ENCODE results near the gene IGF1R.

IGF1R gene

GRCh38 chr15:98927022-98927421 is 278.7 kb downstream of the IGF1R start:
- peaks cover 96% of the 10 kb centered on the region for H3K36me3 ChIP-seq (ENCODE audit: control insufficient read depth, insufficient read depth, low read length)

GRCh38 chr15:98927996-98928395 is 279.7 kb downstream of the IGF1R start:
- no peak overlapping the region for H3K4me3 ChIP-seq (ENCODE audit: low read depth, low read length)
- H3K9ac ChIP-seq (ENCODE audit: low read depth, low read length) = no peak overlapping the region
- H3K27me3 ChIP-seq (ENCODE audit: control insufficient read depth, insufficient read depth, low read length) = no peaks in the 10 kb centered on the region
- no peaks in the 10 kb centered on the region for H3K9me3 ChIP-seq (ENCODE audit: control insufficient read depth, insufficient read depth, low read length)
- H3K4me1 ChIP-seq (ENCODE audit: control insufficient read depth, insufficient read depth, low read length) = no peaks in the 10 kb centered on the region
- H3K27ac ChIP-seq (ENCODE audit: low read depth, low read length) = no peak overlapping the region
- H3K36me3 ChIP-seq (ENCODE audit: control insufficient read depth, insufficient read depth, low read length) = peaks cover 96% of the 10 kb centered on the region

More at GRCh38 chr15:98927022-98927421, 278.7 kb downstream of the IGF1R start:
- Histone ChIP-seq H3K4me1 (ENCODE audit: control insufficient read depth, insufficient read depth, low read length) (no peaks in the 10 kb centered on the region), H3K9me3 (ENCODE audit: control insufficient read depth, insufficient read depth, low read length) (no peaks in the 10 kb centered on the region), H3K9ac (ENCODE audit: low read depth, low read length) (no peak overlapping the region), H3K27me3 (ENCODE audit: control insufficient read depth, insufficient read depth, low read length) (no peaks in the 10 kb centered on the region), H3K27ac (ENCODE audit: low read depth, low read length) (no peak overlapping the region), H3K4me3 (ENCODE audit: low read depth, low read length) (no peak overlapping the region)

- peaks cover 93% of the 10 kb centered on the region for H3K36me3 ChIP-seq (ENCODE audit: control insufficient read depth, insufficient read depth, low read length)
Measured at GRCh38 chr15:98930576-98930975, 282.2 kb downstream of the IGF1R start.

GRCh38 chr15:98931004-98931403 is 282.7 kb downstream of the IGF1R start:
- Histone ChIP-seq H3K4me1 (ENCODE audit: control insufficient read depth, insufficient read depth, low read length) (no peaks in the 10 kb centered on the region), H3K9me3 (ENCODE audit: control insufficient read depth, insufficient read depth, low read length) (no peaks in the 10 kb centered on the region), H3K9ac (ENCODE audit: low read depth, low read length) (no peak overlapping the region), H3K27me3 (ENCODE audit: control insufficient read depth, insufficient read depth, low read length) (no peaks in the 10 kb centered on the region), H3K27ac (ENCODE audit: low read depth, low read length) (no peak overlapping the region), H3K36me3 (ENCODE audit: control insufficient read depth, insufficient read depth, low read length) (peaks cover 93% of the 10 kb centered on the region), H3K4me3 (ENCODE audit: low read depth, low read length) (no peak overlapping the region)

More at GRCh38 chr15:98930576-98930975, 282.2 kb downstream of the IGF1R start:
- H3K27ac ChIP-seq (ENCODE audit: low read depth, low read length) = no peak overlapping the region
- no peaks in the 10 kb centered on the region for H3K9me3 ChIP-seq (ENCODE audit: control insufficient read depth, insufficient read depth, low read length)
- H3K9ac ChIP-seq (ENCODE audit: low read depth, low read length) = no peak overlapping the region
- H3K4me3 ChIP-seq (ENCODE audit: low read depth, low read length) = no peak overlapping the region
- H3K4me1 ChIP-seq (ENCODE audit: control insufficient read depth, insufficient read depth, low read length) = no peaks in the 10 kb centered on the region
- no peaks in the 10 kb centered on the region for H3K27me3 ChIP-seq (ENCODE audit: control insufficient read depth, insufficient read depth, low read length)

GRCh38 chr15:98933406-98933805 is 285.1 kb downstream of the IGF1R start:
- Histone ChIP-seq H3K36me3 (ENCODE audit: control insufficient read depth, insufficient read depth, low read length) (peaks cover 92% of the 10 kb centered on the region), H3K9ac (ENCODE audit: low read depth, low read length) (no peak overlapping the region), H3K4me1 (ENCODE audit: control insufficient read depth, insufficient read depth, low read length) (no peaks in the 10 kb centered on the region), H3K27me3 (ENCODE audit: control insufficient read depth, insufficient read depth, low read length) (no peaks in the 10 kb centered on the region), H3K9me3 (ENCODE audit: control insufficient read depth, insufficient read depth, low read length) (no peaks in the 10 kb centered on the region), H3K4me3 (ENCODE audit: low read depth, low read length) (no peak overlapping the region), H3K27ac (ENCODE audit: low read depth, low read length) (no peak overlapping the region)

- H3K36me3 ChIP-seq (ENCODE audit: control insufficient read depth, insufficient read depth, low read length) = peaks cover 93% of the 10 kb centered on the region
Measured at GRCh38 chr15:98935736-98936135, 287.4 kb downstream of the IGF1R start.

GRCh38 chr15:98937413-98938104 is 289.2 kb downstream of the IGF1R start:
- H3K27ac ChIP-seq (ENCODE audit: low read depth, low read length) = no peak overlapping the region
- H3K36me3 ChIP-seq (ENCODE audit: control insufficient read depth, insufficient read depth, low read length) = peaks cover 93% of the 10 kb centered on the region
- no peaks in the 10 kb centered on the region for H3K9me3 ChIP-seq (ENCODE audit: control insufficient read depth, insufficient read depth, low read length)
- no peaks in the 10 kb centered on the region for H3K4me1 ChIP-seq (ENCODE audit: control insufficient read depth, insufficient read depth, low read length)
- H3K4me3 ChIP-seq (ENCODE audit: low read depth, low read length) = no peak overlapping the region
- H3K9ac ChIP-seq (ENCODE audit: low read depth, low read length) = no peak overlapping the region
- no peaks in the 10 kb centered on the region for H3K27me3 ChIP-seq (ENCODE audit: control insufficient read depth, insufficient read depth, low read length)

More at GRCh38 chr15:98935736-98936135, 287.4 kb downstream of the IGF1R start:
- no peak overlapping the region for H3K4me3 ChIP-seq (ENCODE audit: low read depth, low read length)
- H3K4me1 ChIP-seq (ENCODE audit: control insufficient read depth, insufficient read depth, low read length) = no peaks in the 10 kb centered on the region
- H3K9ac ChIP-seq (ENCODE audit: low read depth, low read length) = no peak overlapping the region
- H3K27ac ChIP-seq (ENCODE audit: low read depth, low read length) = no peak overlapping the region
- H3K27me3 ChIP-seq (ENCODE audit: control insufficient read depth, insufficient read depth, low read length) = no peaks in the 10 kb centered on the region
- no peaks in the 10 kb centered on the region for H3K9me3 ChIP-seq (ENCODE audit: control insufficient read depth, insufficient read depth, low read length)

GRCh38 chr15:98938105-98938417 is 289.7 kb downstream of the IGF1R start:
- H3K36me3 ChIP-seq (ENCODE audit: control insufficient read depth, insufficient read depth, low read length) = peaks cover 94% of the 10 kb centered on the region

GRCh38 chr15:98938799-98939198 is 290.5 kb downstream of the IGF1R start:
- H3K9me3 ChIP-seq (ENCODE audit: control insufficient read depth, insufficient read depth, low read length) = no peaks in the 10 kb centered on the region
- no peaks in the 10 kb centered on the region for H3K4me1 ChIP-seq (ENCODE audit: control insufficient read depth, insufficient read depth, low read length)
- no peak overlapping the region for H3K9ac ChIP-seq (ENCODE audit: low read depth, low read length)
- H3K36me3 ChIP-seq (ENCODE audit: control insufficient read depth, insufficient read depth, low read length) = peaks cover 96% of the 10 kb centered on the region
- H3K27ac ChIP-seq (ENCODE audit: low read depth, low read length) = no peak overlapping the region
- H3K27me3 ChIP-seq (ENCODE audit: control insufficient read depth, insufficient read depth, low read length) = no peaks in the 10 kb centered on the region
- no peak overlapping the region for H3K4me3 ChIP-seq (ENCODE audit: low read depth, low read length)

More at GRCh38 chr15:98938105-98938417, 289.7 kb downstream of the IGF1R start:
- Histone ChIP-seq H3K9ac (ENCODE audit: low read depth, low read length) (no peak overlapping the region), H3K9me3 (ENCODE audit: control insufficient read depth, insufficient read depth, low read length) (no peaks in the 10 kb centered on the region), H3K27ac (ENCODE audit: low read depth, low read length) (no peak overlapping the region), H3K27me3 (ENCODE audit: control insufficient read depth, insufficient read depth, low read length) (no peaks in the 10 kb centered on the region), H3K4me1 (ENCODE audit: control insufficient read depth, insufficient read depth, low read length) (no peaks in the 10 kb centered on the region), H3K4me3 (ENCODE audit: low read depth, low read length) (no peak overlapping the region)

GRCh38 chr15:98939311-98940080 is 291.2 kb downstream of the IGF1R start:
- Histone ChIP-seq H3K36me3 (ENCODE audit: control insufficient read depth, insufficient read depth, low read length) (peaks cover 96% of the 10 kb centered on the region), H3K4me3 (ENCODE audit: low read depth, low read length) (no peak overlapping the region), H3K4me1 (ENCODE audit: control insufficient read depth, insufficient read depth, low read length) (no peaks in the 10 kb centered on the region), H3K27me3 (ENCODE audit: control insufficient read depth, insufficient read depth, low read length) (no peaks in the 10 kb centered on the region), H3K27ac (ENCODE audit: low read depth, low read length) (no peak overlapping the region), H3K9ac (ENCODE audit: low read depth, low read length) (no peak overlapping the region), H3K9me3 (ENCODE audit: control insufficient read depth, insufficient read depth, low read length) (no peaks in the 10 kb centered on the region)

- Histone ChIP-seq H3K4me3 (ENCODE audit: low read depth, low read length) (no peak overlapping the region), H3K9ac (ENCODE audit: low read depth, low read length) (no peak overlapping the region), H3K27ac (ENCODE audit: low read depth, low read length) (no peak overlapping the region)
Measured at GRCh38 chr15:98941595-98942255, 293.4 kb downstream of the IGF1R start.

More at GRCh38 chr15:98941595-98942255, 293.4 kb downstream of the IGF1R start:
- peaks cover 92% of the 10 kb centered on the region for H3K36me3 ChIP-seq (ENCODE audit: control insufficient read depth, insufficient read depth, low read length)
- no peaks in the 10 kb centered on the region for H3K9me3 ChIP-seq (ENCODE audit: control insufficient read depth, insufficient read depth, low read length)
- H3K4me1 ChIP-seq (ENCODE audit: control insufficient read depth, insufficient read depth, low read length) = no peaks in the 10 kb centered on the region
- H3K27me3 ChIP-seq (ENCODE audit: control insufficient read depth, insufficient read depth, low read length) = no peaks in the 10 kb centered on the region
